ENCODE data around the gene EIF3D.

Gene EIF3D

DNA sequence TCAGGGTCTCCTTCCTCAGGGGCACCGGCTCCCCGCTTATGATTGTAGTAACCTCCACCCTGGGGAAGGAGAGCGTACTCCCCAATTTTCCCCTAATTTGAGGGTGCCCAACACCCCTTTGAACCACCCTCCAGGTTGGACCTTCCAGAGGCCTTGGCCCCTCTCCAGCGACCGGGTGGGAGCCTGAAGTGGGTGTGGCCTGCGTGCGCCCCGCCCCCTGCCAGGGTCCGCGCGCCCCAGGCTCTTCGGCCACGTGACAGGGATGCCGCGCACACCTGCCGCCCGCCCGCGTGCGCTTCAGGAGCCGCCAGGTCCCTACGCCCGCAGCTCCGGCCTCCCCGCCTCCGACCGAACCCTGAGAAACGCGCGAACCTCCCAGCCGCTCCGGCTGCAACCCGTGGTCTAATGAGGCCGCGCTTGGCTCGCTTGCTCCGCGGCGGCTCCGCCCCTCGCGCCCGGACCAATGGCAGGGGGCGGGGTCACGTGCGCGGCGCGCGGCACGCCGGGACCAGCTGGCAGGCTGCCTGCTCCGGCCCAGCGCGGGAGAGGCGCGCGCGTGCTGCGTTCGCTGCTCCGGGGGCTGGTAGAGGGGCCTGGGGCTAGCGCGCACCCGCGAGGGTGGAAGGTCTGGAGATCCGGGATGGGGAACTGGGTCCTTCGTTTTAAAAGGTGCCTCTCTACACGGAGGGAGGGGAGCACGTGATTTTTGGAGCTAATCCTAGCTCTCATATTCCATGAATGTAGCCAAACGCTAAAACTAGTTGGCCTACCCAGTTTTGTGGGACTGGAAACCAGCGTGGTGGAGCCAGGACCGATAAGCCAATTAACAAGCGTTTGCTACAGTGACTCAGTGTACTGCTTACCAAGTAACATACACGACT, 22.1 kb downstream of the EIF3D start, which contains the start of gene FOXRED2:
Gene FOXRED2, minus strand, starts transcription at position 404 of the 881 bp plus-strand sequence. CDS start 618 bp downstream, outside the sequence.
- DNase-seq: peak; percentile 87 to 90

DNA sequence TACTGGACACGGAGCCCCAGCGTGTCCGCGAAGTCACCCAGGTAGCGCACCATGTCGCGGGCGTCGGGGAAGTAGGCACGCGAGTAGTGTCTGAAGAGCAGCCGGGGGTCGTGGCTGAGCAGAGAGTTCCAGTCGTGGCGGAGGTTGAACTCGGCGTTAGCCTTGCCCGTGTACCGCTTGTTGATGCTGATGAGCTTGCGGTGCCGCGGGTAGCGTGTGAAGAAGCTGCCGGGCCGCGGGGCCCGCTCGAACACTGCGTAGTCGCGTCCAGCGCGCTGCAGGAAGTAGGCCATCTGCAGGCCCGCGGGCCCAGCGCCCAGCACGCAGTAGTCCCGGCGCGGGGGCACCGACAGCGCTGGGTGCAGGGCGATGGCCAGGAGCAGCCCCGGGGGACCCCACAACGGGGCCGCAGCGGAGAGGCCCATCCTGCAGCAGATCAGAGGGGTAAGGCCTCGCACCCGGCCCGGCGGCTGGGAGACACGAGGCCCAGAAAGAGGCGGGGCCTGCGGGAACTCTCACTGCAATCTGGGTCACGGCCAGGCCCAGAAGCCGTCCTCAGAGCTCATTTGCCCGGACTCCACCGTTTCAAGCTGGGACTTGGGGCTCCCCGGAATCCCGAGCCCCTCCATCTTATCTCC, 22.8 kb downstream of the EIF3D start:
- no peak for DNase-seq

DNA sequence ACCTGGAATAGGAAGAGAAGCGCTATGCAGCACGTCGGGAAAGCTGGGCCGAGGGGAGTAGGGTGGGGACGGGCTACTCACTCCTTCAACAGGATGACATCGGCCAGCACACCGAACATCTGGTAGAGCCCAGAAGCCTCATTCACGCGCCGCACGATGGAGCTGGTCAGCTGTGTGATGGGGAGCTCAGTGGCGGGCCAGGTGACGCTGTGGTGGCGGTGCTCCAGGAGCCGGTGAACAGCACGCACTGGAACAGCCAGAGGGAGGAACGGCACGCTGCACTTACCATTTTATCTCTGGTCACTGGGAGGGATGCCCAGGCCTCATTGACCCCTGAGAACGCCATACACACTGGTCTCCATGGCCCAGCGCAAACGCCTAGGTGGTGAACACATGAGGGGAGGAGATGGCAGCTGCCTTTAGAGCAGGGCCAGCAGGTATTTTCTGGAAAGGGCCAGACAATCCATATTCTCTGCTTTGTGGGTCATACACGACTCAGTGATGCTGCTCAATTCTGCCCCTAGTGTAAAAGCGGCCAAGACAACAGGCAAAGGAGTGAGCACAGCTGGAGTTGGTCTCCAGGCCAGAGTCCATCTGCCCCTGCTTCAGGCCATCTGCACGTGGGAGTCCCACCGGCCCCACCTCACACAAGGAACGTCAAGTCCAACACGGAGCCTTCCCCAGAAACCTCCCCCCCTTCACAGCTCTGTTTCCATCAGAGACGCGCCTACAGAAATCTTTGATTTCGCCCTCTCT, 30.9 kb downstream of the EIF3D start:
- no peak for DNase-seq

DNA sequence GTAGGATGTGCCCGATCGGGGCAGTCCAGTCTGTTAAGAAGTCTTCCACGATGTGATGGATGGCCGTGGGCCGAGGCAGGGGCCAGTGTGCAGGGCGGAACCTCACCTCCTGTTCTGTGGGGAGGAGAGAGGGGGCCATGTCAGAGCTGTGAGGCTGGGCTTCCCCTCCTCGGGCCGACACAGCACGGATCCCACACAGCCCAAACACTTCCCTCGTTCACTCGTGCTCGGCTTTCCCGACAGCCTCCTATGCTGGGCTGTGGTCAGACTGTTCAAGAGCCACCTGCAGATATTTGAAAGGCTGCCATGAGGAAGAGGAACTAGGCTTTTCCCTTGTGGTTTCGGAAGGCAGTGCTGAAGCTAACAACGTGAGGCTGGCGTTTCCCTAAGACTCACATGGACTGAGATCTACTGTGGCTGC, 35.3 kb downstream of the EIF3D start:
- DNase-seq: no peak

DNA sequence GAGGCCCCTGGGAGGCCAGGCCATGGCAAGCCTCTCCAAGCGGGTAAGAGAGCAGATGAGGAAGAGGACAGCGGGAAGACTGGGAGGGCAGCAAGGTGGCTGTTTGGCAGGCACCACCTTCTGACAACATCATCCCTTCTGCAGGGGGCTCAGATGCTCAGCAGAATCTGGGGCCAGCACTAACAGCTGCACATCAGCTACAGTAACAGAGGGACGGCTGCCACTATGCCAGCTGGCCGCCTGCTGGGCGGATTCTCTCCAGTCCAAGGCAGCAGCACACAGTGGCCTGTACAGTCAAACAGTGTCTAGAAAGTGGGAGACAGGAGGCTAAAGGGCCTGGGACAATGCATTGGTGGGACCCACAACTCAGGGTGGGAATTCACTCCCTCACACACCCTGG, 36.9 kb downstream of the EIF3D start:
- no peak for DNase-seq

DNA sequence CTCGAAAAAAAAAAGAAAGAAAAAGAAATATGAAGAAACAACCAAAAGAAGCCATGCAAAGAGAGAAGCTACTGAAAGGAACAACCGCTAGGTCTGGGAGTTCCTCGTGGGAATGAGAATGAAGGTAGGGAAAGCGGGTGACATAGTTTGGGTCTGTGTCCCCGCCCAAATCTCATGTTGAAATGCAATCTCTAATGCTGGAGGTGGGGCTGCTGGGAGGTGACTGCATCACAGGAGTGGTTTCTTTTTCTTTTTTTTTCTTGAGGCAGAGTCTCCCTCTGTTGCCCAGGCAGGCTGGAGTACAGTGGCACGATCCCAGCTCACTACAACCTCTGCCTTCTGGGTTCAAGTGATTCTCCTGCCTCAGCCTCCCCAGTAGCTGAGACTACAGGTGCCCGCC, 37.8 kb downstream of the EIF3D start:
- no peak for DNase-seq

DNA sequence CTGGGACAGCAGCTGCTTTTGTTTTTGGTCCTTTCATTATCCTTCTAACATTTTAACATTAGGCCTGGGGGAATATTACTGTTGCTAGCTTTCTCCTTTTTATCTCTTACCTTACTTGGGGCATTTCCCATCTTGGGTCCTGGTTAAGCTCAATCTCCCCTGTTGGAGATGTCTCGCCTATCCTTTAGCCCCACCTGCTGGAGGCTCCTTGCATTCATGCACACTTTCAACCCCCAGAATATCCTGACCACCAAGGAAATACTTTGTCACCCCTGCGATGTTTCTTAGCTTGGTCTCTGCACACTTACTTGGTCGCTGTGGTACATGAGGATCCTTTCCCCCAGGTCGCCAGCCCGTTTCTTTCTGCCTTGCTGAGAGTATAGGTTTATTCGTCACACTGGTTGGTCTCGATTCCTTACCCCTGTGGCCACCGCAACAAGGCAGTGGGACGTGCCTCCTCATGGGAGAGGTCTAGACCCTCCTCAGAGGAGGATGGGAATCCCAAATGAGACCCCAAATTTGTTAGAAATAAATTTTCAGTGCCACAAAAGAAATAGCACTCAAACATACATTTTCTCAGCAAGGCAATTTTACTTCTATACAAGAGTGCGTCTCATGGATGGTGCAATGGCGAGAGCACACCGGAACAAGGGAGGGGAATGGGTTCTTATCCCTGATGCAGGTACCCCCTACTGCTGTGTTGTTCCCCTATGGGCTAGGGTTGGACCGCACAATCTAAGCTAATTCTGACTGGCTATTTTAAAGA, 42.2 kb downstream of the EIF3D start:
- peak; percentile 54 to 66 for DNase-seq

DNA sequence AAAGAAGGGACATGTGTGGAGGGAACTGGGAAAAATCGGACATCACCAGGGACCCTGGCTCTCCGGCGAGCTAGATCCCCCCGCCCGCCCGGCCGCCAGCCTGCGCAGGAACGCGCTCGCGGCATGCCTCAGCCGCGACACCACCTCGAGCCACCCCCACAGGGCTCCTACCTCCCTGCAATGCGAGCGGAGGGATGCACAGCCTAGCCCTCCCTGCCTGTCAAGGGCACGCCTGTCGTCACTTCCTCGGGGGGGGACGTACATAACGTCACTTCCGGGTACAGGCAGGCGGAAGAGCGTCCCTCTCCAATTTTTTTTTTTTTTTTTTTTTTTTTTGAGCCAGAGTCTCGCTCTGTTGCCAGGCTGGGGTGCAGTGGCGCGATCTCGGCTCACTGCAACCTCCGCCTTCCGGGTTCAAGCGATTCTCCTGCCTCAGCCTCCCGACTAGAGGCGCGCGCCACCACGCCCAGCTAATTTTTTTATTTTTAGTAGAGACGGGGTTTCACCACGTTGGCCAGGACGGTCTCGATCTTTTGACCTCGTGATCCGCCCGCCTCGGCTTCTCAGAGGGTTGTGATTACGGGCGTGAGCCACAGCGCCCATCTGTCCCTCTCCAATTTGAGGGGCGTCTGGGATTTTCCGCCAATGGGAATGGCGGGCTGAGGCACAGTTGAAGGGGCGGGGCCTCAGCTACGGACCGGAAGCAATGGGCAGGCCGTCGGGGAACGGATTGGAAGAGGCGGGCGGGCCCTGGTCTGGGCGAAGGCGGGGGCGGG, 47.4 kb downstream of the EIF3D start, which contains the start of gene TXN2:
Gene TXN2, minus strand, starts transcription at position 248 of the 776 bp plus-strand sequence. CDS start 803 bp downstream, outside the sequence.
- DNase-seq: peak; percentile 94

DNA sequence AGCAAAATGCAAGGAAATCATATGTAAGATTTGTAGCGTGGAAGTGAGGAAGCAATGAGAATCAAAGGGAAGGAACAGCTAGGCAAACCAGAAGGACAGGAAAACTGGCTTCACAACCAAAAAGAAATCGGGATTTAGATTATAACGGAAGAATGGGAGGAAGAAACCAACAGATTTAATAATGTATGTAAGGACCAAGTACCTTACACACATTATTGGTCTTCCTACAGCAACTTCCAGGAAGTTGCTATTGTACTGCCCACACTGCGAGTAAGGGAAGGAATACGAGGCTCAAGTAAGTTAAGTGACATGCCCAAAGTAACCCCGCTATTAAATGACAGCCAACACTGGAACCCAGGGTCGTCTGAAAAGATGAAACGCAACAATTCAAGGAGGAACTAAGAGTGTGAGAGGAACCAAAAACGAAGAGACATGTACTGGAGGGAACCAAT, 48.0 kb downstream of the EIF3D start:
- DNase-seq: no peak

DNA sequence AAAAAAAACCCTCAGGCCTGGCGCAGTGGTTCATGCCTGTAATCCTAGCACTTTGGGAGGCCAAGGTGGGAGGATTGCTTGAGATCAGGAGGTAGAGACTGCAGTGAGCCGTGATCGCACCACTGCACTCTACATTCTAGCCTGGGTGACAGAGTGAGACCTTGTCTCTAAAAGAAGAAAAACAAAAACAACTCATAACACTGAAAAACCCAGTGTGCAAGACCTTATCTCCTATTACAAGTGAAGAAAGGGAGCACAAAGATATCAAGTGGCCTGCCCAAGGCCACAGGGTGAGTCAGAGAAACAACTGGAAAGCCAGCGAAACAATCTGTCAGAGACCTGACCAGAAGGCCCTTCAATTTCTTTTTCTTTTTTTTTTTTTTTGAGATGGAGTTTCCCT, 50.0 kb downstream of the EIF3D start:
- no peak for DNase-seq

DNA sequence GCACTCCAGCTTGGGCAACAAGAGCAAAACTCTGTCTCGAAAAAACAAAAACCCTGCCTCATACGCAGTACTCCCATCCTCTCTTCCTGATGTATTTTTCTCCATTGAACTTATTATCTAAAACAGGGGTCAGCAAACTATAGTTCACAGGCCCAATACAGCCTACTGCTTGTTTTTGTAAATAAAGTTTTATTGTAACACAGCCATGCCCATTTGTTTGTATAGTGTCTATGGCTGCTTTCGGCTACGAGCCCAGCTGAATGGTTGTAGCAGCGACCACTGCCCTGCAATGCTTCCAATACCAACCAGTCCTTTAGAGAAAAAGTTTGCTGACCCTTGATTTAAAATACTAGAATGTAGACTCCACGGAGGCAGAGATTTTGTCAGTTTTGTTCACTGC, 53.6 kb downstream of the EIF3D start:
- DNase-seq: no peak

DNA sequence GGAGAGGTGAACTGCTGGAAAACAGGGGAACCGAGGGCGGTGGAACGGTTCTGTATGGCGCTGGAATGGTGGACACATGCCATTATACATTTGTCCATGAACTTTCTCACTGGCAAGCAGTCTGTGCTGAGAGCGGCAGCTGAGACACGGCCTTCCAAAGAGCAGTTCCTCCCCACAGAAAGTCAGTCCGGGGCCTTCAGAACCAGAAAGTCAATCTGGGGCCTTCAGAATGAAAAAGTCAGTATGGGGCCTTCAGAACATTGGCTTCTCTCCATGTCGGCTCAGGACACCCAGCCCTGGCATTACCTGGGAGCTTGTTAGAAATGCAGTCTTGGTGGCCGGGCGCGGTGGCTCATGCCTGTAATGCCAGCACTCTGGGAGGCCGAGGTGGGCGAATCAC, 56.3 kb downstream of the EIF3D start:
- DNase-seq: no peak

DNA sequence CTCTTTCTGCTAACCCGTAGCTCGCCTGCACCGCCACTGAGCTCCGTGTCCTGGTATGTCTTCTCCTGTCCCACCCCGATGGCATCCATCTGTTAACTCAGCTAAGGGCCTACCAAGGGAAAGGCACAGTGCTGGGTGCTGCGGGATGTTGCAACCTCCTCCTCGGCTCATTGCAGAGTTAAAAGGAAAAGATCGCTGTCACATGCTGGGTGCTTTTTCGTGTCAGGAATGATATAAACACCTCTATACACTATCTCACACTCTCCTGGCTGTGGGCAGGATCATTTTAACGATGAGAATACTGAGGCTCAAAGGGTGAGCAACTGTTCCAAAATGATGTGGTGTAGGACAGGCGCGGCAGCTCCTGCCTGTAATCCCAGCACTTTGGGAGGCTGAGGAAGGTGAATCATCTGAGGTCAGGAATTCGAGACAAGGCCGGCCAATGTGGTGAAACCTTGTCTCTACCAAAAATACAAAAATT, 57.6 kb downstream of the EIF3D start:
- DNase-seq: no peak

DNA sequence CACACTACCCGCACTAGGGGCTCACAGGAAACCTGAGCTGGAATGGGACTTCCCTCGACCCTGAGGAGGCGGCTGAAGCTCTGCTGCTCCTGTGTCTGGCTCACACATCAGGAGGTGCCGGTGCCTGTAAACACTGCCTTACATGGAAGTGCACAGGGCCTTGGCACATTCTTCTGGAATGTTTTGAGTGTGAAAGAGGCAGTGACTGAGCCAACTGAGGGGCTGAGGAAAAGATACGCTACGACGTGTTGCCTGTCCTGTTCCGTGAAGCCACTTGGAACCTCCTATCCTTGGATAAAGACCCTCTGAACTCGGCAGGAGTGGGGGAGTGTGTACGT, 58.0 kb downstream of the EIF3D start:
- DNase-seq: no peak

DNA sequence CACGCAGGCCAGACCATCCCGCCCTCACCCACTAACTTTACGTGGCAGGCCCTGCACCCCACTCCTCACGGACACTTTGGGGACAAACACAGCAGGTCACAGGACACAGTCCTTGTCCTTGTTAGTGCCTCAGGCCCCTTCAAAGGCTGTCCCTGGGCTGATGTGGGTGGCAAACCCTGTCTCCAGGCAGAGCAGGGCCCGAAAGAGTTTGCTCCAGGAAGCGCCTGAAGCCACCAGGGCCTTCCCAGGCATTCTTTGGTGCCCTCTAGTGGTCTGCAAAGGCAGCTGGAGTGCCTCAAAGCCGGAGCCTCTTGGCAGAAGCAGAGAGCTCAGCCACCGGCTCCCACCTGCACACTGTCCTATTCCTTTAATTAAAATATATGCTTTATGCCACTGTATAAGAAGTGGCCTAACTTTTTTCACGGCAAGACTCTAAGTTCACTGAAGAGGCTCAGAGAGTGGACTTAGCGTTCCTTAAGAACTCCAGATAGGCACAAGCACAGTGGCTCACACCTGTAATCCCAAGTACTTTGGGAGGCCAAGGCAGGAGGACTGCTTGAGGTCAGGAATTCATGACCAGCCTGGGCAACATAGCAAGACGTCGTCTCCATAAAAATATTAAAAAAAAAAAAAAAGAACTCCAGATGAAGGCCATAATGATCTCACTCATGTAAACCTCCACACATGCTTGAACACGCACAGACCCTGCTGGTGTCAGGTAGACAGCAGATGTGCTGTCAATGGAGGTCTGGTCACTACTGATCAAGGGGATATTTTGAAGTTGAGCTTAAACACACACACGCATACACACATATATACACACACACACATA, 58.6 kb downstream of the EIF3D start:
- DNase-seq: peak; percentile 65 to 82

DNA sequence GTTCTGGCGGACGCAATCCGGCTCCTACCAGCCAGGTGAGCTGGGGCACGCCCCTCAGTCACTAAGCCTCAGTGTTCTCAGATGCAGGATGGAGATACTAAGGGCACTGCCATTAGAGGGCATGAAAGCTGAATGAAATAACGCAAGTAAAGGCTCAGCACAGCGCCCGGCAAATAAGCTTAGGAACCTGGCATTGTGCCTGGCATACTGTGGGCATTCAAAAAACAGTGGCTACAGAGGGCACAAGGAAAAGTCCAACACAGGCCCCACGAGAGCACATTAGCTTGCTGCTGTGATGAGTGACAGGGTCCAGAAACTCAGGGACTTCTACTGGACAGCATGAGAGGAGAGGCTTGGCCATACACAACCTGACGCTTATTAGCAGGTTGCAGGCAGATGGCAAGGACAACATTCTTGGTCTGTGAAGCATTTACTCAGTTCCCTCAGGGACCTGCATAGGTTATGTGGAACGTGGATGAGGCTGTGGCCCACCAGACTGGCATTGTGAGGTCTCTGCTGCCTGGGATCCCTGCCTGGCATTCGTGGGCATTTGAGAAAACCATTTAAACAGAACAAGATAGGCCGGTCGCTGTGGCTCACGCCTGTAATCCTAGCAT, 59.8 kb downstream of the EIF3D start:
- no peak for DNase-seq

DNA sequence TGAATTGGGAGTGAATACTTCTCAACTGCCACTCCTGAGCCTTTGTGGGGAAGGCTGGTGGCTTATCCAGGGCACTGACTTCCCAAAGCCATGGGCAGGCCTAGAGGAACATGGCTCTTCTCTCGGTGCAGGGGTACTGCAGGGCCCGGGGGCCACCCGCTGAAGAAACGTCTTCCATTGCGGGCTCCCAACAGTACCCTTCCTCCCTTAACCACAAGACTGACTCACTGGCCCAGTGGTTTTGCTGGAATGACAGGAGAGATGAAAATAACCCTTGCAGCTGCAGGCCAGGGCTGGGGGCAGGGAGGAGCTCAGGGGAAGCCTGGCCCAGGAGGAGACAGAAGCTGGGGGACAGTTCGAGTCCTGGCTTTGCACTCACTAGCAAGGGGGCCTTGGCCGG, 61.0 kb downstream of the EIF3D start:
- no peak for DNase-seq

DNA sequence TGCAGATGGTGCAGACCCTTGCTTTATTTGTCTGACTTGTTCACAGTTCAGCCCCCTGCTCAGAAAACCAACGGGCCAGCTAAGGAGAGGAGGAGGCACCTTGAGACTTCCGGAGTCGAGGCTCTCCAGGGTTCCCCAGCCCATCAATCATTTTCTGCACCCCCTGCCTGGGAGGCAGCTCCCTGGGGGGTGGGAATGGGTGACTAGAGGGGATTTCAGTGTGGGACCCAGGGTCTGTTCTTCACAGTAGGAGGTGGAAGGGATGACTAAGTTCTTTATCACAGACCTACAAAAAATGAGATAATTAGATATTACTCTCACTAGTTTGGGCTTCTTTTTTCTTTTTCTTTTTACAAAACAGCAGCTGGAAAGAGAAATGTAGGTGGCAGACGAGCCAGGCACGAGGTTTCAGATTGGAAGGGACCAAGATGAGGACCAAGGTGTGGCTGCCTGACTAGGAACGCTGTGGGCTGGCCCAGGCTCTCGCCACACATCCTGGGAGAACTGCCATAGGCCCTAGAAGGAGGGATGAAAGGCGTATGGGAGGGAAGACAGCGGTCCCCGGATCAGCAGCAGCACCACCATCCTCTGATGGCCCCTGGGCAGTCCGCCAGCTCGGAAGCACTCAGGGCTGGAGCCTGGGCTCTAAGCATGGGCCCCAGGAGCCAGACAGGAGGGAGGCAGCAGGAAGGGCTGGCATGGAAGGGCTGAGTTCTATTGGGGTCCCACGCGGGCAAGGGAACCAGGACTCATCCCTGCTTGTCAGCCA, 61.7 kb downstream of the EIF3D start:
- peak in 1 of 2 experiments; percentile 16 for DNase-seq

DNA sequence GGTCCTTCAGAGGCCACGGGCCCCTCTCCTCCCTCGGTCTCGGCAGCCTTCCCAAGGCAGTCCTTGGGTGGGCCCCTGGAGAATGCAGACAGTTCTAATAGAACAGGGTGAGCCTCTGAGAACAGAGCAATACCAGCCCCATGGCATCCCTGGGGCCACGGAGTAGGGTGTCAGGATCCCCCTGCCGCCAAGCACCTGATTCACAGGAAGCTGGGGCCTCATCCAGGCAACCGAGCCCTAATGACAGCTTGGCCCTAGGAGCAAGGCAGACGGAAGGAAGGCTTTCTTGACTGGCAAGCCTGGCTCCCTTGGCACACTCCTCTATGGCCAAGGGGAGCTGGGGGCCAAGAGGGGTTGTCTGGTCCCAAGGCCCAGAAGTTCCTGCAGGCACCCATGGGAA, 62.7 kb downstream of the EIF3D start:
- DNase-seq: no peak

Measured in stimulated activated CD4-positive, alpha-beta T cell treated with anti-CD3 and anti-CD28 coated beads, Interleukin-4, amount 100 ng/mL, for 4 hours (primary cell).